Endothelial cell of umbilical vein (primary cell): ENCODE data around the gene GAB1. TPM values are rescaled to one million over a fixed set of nuclear protein-coding genes. Genes with fewer than 3 reads are reported as not detected.

Source experiments
- BruUV-seq: library from RNA; stranded (reverse); fragments of 400-500 nt; replicated peaks from 2 replicates; lab custom pipeline; 2021; lab: Mats Ljungman, UMichigan
- CTCF ChIA-PET: fragments of 300-600, 350-600 bp; sonication (Branson Sonifier 250); formaldehyde crosslinking; loops from one replicate; lab custom pipeline; 2021; ENCODE audit warnings: antibody characterized with exemption, inconsistent platforms; lab: Charles Lee
- POLR2A ChIA-PET: fragments of 300-600, 350-600 bp; sonication (Branson Sonifier 250); formaldehyde crosslinking; loops from one replicate; lab custom pipeline; 2021; ENCODE audit warnings: antibody characterized with exemption, inconsistent platforms; lab: Charles Lee
- DNase-seq: peaks from one replicate; pipeline ENCODE4 v3.0.0-alpha.2; 2011; ENCODE audit warnings: low read depth, low spot score
- FAIRE-seq: peaks from 2 replicates; lab custom pipeline; 2011; peaks lifted over from hg19 to GRCh38; lab: Jason Lieb, UNC
- H2AFZ ChIP-seq: 2 replicates; pipeline ENCODE4 v1.6.0; 2012; ENCODE audit warnings: low read depth, low read length, control low read depth, inconsistent platforms
- H3K27ac ChIP-seq: 2 replicates; pipeline ENCODE4 v1.5.1; 2011; ENCODE audit warnings: low read depth, mild to moderate bottlenecking, control low read depth, low read length, moderate library complexity; ENCODE audit not compliant: insufficient read depth
- H3K27me3 ChIP-seq, 2 experiments: 2 replicates each; pipeline versions ENCODE4 v1.6.0 to v1.6.1; 2011; ENCODE audit warnings: low read length in 2 of 2, mixed read lengths in 1 of 2; ENCODE audit not compliant: control insufficient read depth in 2 of 2, insufficient read depth in 2 of 2
- H3K36me3 ChIP-seq, 2 experiments: 2 replicates in 1 of 2; 3 replicates in 1 of 2; pipeline ENCODE4 v1.5.1; 2011; ENCODE audit warnings: low read length in 2 of 2, mild to moderate bottlenecking in 1 of 2, moderate library complexity in 1 of 2; ENCODE audit not compliant: control insufficient read depth in 2 of 2, insufficient read depth in 2 of 2; ENCODE audit errors: extremely low read depth in 1 of 2
- H3K4me1 ChIP-seq: 3 replicates; pipeline ENCODE4 v1.5.1; 2011; ENCODE audit warnings: mild to moderate bottlenecking, low read length; ENCODE audit not compliant: control insufficient read depth, insufficient read depth; ENCODE audit errors: extremely low read depth
- H3K4me2 ChIP-seq: 2 replicates; pipeline ENCODE4 v1.6.1; 2011; ENCODE audit warnings: low read length, control low read depth, mixed read lengths; ENCODE audit not compliant: insufficient read depth
- H3K4me3 ChIP-seq, 3 experiments: fragments of 200-600 bp in 1 of 3; sonication (generic), shearing (Covaris generic) in 1 of 3; replicated peaks in 1 of 3; 2 replicates each; pipeline ENCODE4 v1.5.1; 2011 to 2016; ENCODE audit warnings: control low read depth in 3 of 3, low read length in 3 of 3, mild to moderate bottlenecking in 2 of 3, inconsistent platforms in 1 of 3, low read depth in 1 of 3, moderate library complexity in 1 of 3; ENCODE audit not compliant: insufficient read depth in 1 of 3
- H3K79me2 ChIP-seq: 2 replicates; pipeline ENCODE4 v1.6.0; 2012; ENCODE audit warnings: low read length, inconsistent platforms; ENCODE audit not compliant: control insufficient read depth, insufficient read depth
- H3K9ac ChIP-seq: replicated peaks from 2 replicates; pipeline ENCODE3; 2011; ENCODE audit warnings: low read length, control low read depth; ENCODE audit not compliant: insufficient read depth; ENCODE audit errors: extremely low read depth
- H3K9me1 ChIP-seq: replicated peaks from 3 replicates; pipeline ENCODE4 v1.6.0; 2011; ENCODE audit warnings: mild to moderate bottlenecking, low read length; ENCODE audit not compliant: control insufficient read depth, insufficient read depth; ENCODE audit errors: extremely low read depth
- H3K9me3 ChIP-seq: replicated peaks from 2 replicates; pipeline ENCODE4 v1.5.1; 2012; ENCODE audit warnings: low read length, inconsistent platforms; ENCODE audit not compliant: control insufficient read depth, insufficient read depth
- H4K20me1 ChIP-seq: replicated peaks from 2 replicates; pipeline ENCODE3; 2011; ENCODE audit warnings: mild to moderate bottlenecking, low read length; ENCODE audit not compliant: control insufficient read depth, insufficient read depth; ENCODE audit errors: extremely low read depth
- CTCF ChIP-seq, 2 donors: IDR thresholded peaks; 1 replicate in 1 of 2; 2 replicates in 1 of 2; pipeline ENCODE4 v1.5.1; 2011; ENCODE audit warnings: low read length in 2 of 2, mild to moderate bottlenecking in 2 of 2, moderate library complexity in 2 of 2, control low read depth in 1 of 2, inconsistent platforms in 1 of 2, low read depth in 1 of 2; ENCODE audit not compliant: insufficient read depth in 1 of 2; ENCODE audit errors: extremely low read depth in 1 of 2
- EZH2 ChIP-seq: IDR thresholded peaks from 2 replicates; pipeline ENCODE4 v1.6.1; 2012; ENCODE audit warnings: borderline replicate concordance, low read depth, mild to moderate bottlenecking, moderate library complexity, low read length, inconsistent platforms; ENCODE audit not compliant: severe bottlenecking
- FOS ChIP-seq: IDR thresholded peaks from 2 replicates; pipeline ENCODE4 v1.6.1; 2011; ENCODE audit warnings: mild to moderate bottlenecking, low read length, moderate library complexity, borderline replicate concordance; ENCODE audit not compliant: insufficient read depth
- GATA2 ChIP-seq: IDR thresholded peaks from 2 replicates; pipeline ENCODE4 v1.7.0; 2011; ENCODE audit warnings: low read depth, mild to moderate bottlenecking, moderate library complexity, mixed read lengths, low read length; ENCODE audit not compliant: insufficient read length, insufficient read depth
- JUN ChIP-seq: IDR thresholded peaks from 2 replicates; pipeline ENCODE4 v1.6.1; 2011; ENCODE audit warnings: borderline replicate concordance, low read depth; ENCODE audit not compliant: insufficient read length, insufficient read depth
- MAX ChIP-seq: IDR thresholded peaks from 2 replicates; pipeline ENCODE4 v1.6.1; 2011; ENCODE audit not compliant: insufficient read depth, insufficient read length
- MYC ChIP-seq: IDR thresholded peaks from one replicate; pipeline ENCODE4 v1.6.1; 2011; ENCODE audit warnings: mild to moderate bottlenecking, low read depth, low read length
- POLR2A ChIP-seq: IDR thresholded peaks from 2 replicates; pipeline ENCODE4 v1.6.1; 2012; ENCODE audit warnings: low read depth, mild to moderate bottlenecking, control low read depth, low read length
- POLR2AphosphoS5 ChIP-seq: IDR thresholded peaks from 2 replicates; pipeline ENCODE4 v1.6.1; 2012; ENCODE audit warnings: low read depth, mild to moderate bottlenecking, control low read depth, low read length, moderate library complexity; ENCODE audit not compliant: insufficient read depth
- dilution Hi-C: fragments of 300-500 bp; cut with MboI; formaldehyde crosslinking; loops from one replicate; pipeline ENCODE4 v1.15.0; 2019; ENCODE audit warnings: low sequenced_read_pairs; ENCODE audit not compliant: extremely low pct_ligation_motif_present
- intact Hi-C: fragments of 100-400 bp; cut with micrococcal nuclease; formaldehyde crosslinking; loops from one replicate; pipeline ENCODE4 v1.10.0; 2022
- polyA plus RNA-seq, 4 experiments: library from polyadenylated mRNA; depleted of rRNA in 3 of 4; stranded (reverse) in 3 of 4; unstranded in 1 of 4; fragments of >200 nt; gene quantifications; 2 replicates each; pipeline versions ENCODE4 v1.2.1 to v1.2.3, GENCODE V29; 2011 to 2012; ENCODE audit warnings: missing spikeins in 1 of 4
- total RNA-seq: library from RNA; stranded (reverse); gene quantifications from 2 replicates; pipeline ENCODE4 v1.2.3, GENCODE V29; 2021

The GAB1 gene
- total and polyA plus RNA-seq, 2 donors (not counting 3 experiments of a cell fraction or from before 2014, with no cell fraction given) = 9.3 to 37.7 TPM

GRCh38 chr4:143352720-143353119, 16.0 kb downstream of the GAB1 start:
- no peak overlapping the region for H3K4me3 ChIP-seq
- no peaks in the 10 kb centered on the region for H3K27me3 ChIP-seq
- FAIRE-seq (no peak), DNase-seq (no peak)
- no peaks in the 10 kb centered on the region for H3K9me3 ChIP-seq
- H3K4me1 ChIP-seq = peaks cover 17% of the 10 kb centered on the region
- intact Hi-C loops = no loop called here
- no peak overlapping the region for H2AFZ ChIP-seq
- no TSS peak for BruUV-seq
- no peak overlapping the region for H3K9ac ChIP-seq
- H3K4me2 ChIP-seq = no peak overlapping the region
- H3K36me3 ChIP-seq = no peaks in the 10 kb centered on the region
- no peaks in the 10 kb centered on the region for H3K9me1 ChIP-seq
- POLR2A ChIA-PET = no interaction called here
- H3K79me2 ChIP-seq = peaks cover 1% of the 10 kb centered on the region
- H4K20me1 ChIP-seq = no peaks in the 10 kb centered on the region
- CTCF ChIA-PET = interaction anchor here (0.7 to 1.5 kb wide), 5 partner anchors 9 to 45 kb away, joined by 3 to 13 read pairs (median 5); partner anchors contain the start of gene GAB1
- TF ChIP-seq MAX (no peak), GATA2 (no peak), FOS (no peak), POLR2AphosphoS5 (no peak), MYC (no peak), POLR2A (no peak), JUN (no peak), CTCF (IDR thresholded peaks at IDR 0.05; ENCODE audit: extremely low read depth in 1 of 2, insufficient read depth in 1 of 2, low read depth in 1 of 2, low read length in 2 of 2) (no peak), EZH2 (no peak)
- no peak overlapping the region for H3K27ac ChIP-seq
- dilution Hi-C loops = no loop called here
